GM12892 (cell line): Measurements from ENCODE around the gene FAM76B.

Experiments
- POLR2A ChIP-seq: IDR thresholded peaks from 2 replicates; pipeline ENCODE4 v1.6.1; 2011; ENCODE audit warnings: low read depth, low read length, control low read depth
- POLR2AphosphoS5 ChIP-seq: IDR thresholded peaks from 2 replicates; pipeline ENCODE4 v1.6.1; 2011; ENCODE audit warnings: low read depth, low read length, control low read depth

- TF ChIP-seq POLR2A (no peak), POLR2AphosphoS5 (no peak)
Observed at GRCh38 chr11:95827696-95828095, 38.1 kb upstream of the FAM76B start.
